Measurements from ENCODE around the gene NELL1. TPM values are rescaled to one million over a fixed set of nuclear protein-coding genes. Genes with fewer than 3 reads are reported as not detected.

The NELL1 gene
- total RNA-seq, 1 experiment from 2014 or later: 0.22 TPM

GRCh38 chr11:20644360-20644759, 25.0 kb upstream of the NELL1 start:
- H3K56ac ChIP-seq (ENCODE audit: insufficient read length, low read depth, low read length): no peak overlapping the region
- no peaks in the 10 kb centered on the region for H4K20me1 ChIP-seq (ENCODE audit: control insufficient read depth, insufficient read depth, insufficient read length)
- no peaks in the 10 kb centered on the region for H3K79me1 ChIP-seq (ENCODE audit: insufficient read depth, low read depth, low read length, poor library complexity, severe bottlenecking)
- H3K27ac ChIP-seq (ENCODE audit: insufficient read length, low read depth, low read length): no peak overlapping the region
- Mint-ChIP-seq H3K36me3 (ENCODE audit: insufficient read depth in 1 of 3, low read depth in 3 of 3) (no peaks in the 10 kb centered on the region; a peak in 2 of 7 replicates), H3K4me1 (peaks cover 6 to 9% of the 10 kb centered on the region in 2 experiments), H3K27me3 (ENCODE audit: low read depth) (no peaks in the 10 kb centered on the region; the same call in 1 of the 2 replicates), H3K9me3 (peaks cover 0 to 2% of the 10 kb centered on the region in 2 experiments; a peak in 3 of 5 replicates), H3K27ac (no peak overlapping the region), H3K4me3 (no peak overlapping the region)
- H3K18ac ChIP-seq (ENCODE audit: insufficient read length, low read depth, low read length): no peak overlapping the region
- no peaks in the 10 kb centered on the region for H3K79me2 ChIP-seq (ENCODE audit: insufficient read depth, low read length)
- H3K14ac ChIP-seq (ENCODE audit: insufficient read depth, low read length): no peak overlapping the region
- no peak for DNase-seq
- no peak overlapping the region for H2AK5ac ChIP-seq (ENCODE audit: insufficient read length, low read length)
- no peak overlapping the region for H4K5ac ChIP-seq (ENCODE audit: insufficient read length, low read depth, low read length)
- H3K4me1 ChIP-seq (ENCODE audit: insufficient read depth, low read length): peaks cover 3% of the 10 kb centered on the region; the same call in 1 of the 2 replicates
- H3K4me2 ChIP-seq (ENCODE audit: insufficient read depth, insufficient read length, low read length): no peak overlapping the region
- no peak overlapping the region for H2BK12ac ChIP-seq (ENCODE audit: insufficient read length, low read depth, low read length)
- H3K27me3 ChIP-seq (ENCODE audit: insufficient read depth, low read length): no peaks in the 10 kb centered on the region; the same call in 1 of the 2 replicates
- no peak overlapping the region for H2BK120ac ChIP-seq (ENCODE audit: low read depth, low read length, poor library complexity, severe bottlenecking)
- no peak overlapping the region for H4K8ac ChIP-seq (replicated peaks; ENCODE audit: insufficient read length, low read depth, low read length)
- H2BK20ac ChIP-seq (ENCODE audit: low read depth, low read length, poor library complexity, severe bottlenecking): no peak overlapping the region
- no peaks in the 10 kb centered on the region for H3K23me2 ChIP-seq (ENCODE audit: insufficient read length, low read depth, low read length, poor library complexity, severe bottlenecking)
- H2BK15ac ChIP-seq (ENCODE audit: low read depth, low read length): no peak overlapping the region
- WGBS (ENCODE audit: extremely low coverage, insufficient read length, low lambda C conversion rate): no CpG with 5 or more reads among the region's 4 CpGs
- H3K9ac ChIP-seq (ENCODE audit: extremely low read depth, insufficient read length, low read length): no peak overlapping the region
- no peaks in the 10 kb centered on the region for H3K9me3 ChIP-seq (ENCODE audit: control insufficient read depth, low read depth, low read length)
- H4K91ac ChIP-seq (ENCODE audit: insufficient read length, low read depth, low read length): no peak overlapping the region
- no peak overlapping the region for H2BK5ac ChIP-seq (ENCODE audit: insufficient read length, low read length)
- no peak overlapping the region for H2AFZ ChIP-seq (ENCODE audit: low read length)
- H3K23ac ChIP-seq (ENCODE audit: insufficient read length, low read depth, low read length): no peak overlapping the region
- H3T11ph ChIP-seq (ENCODE audit: low read length): no peak overlapping the region
- no peak overlapping the region for H3K4ac ChIP-seq (ENCODE audit: low read depth, low read length)
- TF ChIP-seq CTCF (conservative IDR thresholded peaks at IDR 0.05): no peak

Measured in H9 (cell line).